ENCODE data around the gene NDRG3.

DNA sequence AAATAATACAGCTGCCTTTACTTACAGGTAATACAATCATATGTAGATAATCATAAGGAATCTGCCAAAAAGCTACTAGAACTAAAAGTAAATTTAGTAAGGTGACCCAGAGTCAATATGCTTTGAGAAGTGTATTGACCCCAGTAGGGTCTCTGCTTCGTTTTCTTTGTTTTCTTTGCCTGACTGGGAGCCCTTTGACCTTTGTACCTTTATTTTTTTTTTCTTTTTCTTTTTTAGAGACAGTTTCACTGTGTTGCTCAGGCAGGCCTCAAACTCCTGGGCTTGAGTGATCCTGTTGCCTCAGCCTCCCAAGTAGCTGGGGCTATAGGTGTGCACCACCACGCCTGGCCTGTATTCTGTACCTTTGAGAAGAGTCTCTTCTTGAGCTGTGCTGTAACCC lies 122.4 kb downstream of the NDRG3 start:
- TF ChIP-seq, protein P1, sequence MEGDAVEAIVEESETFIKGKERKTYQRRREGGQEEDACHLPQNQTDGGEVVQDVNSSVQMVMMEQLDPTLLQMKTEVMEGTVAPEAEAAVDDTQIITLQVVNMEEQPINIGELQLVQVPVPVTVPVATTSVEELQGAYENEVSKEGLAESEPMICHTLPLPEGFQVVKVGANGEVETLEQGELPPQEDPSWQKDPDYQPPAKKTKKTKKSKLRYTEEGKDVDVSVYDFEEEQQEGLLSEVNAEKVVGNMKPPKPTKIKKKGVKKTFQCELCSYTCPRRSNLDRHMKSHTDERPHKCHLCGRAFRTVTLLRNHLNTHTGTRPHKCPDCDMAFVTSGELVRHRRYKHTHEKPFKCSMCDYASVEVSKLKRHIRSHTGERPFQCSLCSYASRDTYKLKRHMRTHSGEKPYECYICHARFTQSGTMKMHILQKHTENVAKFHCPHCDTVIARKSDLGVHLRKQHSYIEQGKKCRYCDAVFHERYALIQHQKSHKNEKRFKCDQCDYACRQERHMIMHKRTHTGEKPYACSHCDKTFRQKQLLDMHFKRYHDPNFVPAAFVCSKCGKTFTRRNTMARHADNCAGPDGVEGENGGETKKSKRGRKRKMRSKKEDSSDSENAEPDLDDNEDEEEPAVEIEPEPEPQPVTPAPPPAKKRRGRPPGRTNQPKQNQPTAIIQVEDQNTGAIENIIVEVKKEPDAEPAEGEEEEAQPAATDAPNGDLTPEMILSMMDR (IDR thresholded peaks at IDR 0.05), result no peak
- TF ChIP-seq POLR2AphosphoS5 (IDR thresholded peaks at IDR 0.05; ENCODE audit: insufficient read depth in 1 of 2, low read depth in 1 of 2) (no peak), POLR2A (IDR thresholded peaks at IDR 0.05) (no peak)

Data from vagina (tissue), 2 donors.